Fibroblast of upper back skin (primary cell): ENCODE data around the gene MYH6.

Experiments used
- DNase-seq: peaks from one replicate; pipeline ENCODE4 v3.0.0-alpha.2; 2013

Gene MYH6

GRCh38 chr14:23353433-23353780 lies 54.7 kb downstream of the MYH6 start:
- DNase-seq = no peak

GRCh38 chr14:23352506-23353432 lies 55.3 kb downstream of the MYH6 start, which contains the start of gene SLC22A17:
TSS of gene SLC22A17 (minus strand) at chr14:23352887.
- DNase-seq = peak; percentile 91

GRCh38 chr14:23351681-23352505 lies 56.2 kb downstream of the MYH6 start:
- no peak for DNase-seq

- DNase-seq = no peak
These were observed 58.8 kb downstream of the MYH6 start for GRCh38 chr14:23349156-23349845.

- no peak for DNase-seq
These were observed 59.8 kb downstream of the MYH6 start for GRCh38 chr14:23348297-23348655.

GRCh38 chr14:23347406-23348296 lies 60.4 kb downstream of the MYH6 start:
- no peak for DNase-seq

- DNase-seq = no peak
These were observed 61.2 kb downstream of the MYH6 start for GRCh38 chr14:23346693-23347405.

GRCh38 chr14:23345987-23346692 lies 61.9 kb downstream of the MYH6 start:
- DNase-seq = no peak

GRCh38 chr14:23344481-23344880 lies 63.6 kb downstream of the MYH6 start:
- DNase-seq = no peak

GRCh38 chr14:23339506-23340268 lies 68.4 kb downstream of the MYH6 start:
- DNase-seq = no peak

GRCh38 chr14:23335623-23336022 lies 72.5 kb downstream of the MYH6 start:
- DNase-seq = no peak
